ENCODE measurements around the gene PTPRT. TPM values are rescaled to one million over a fixed set of nuclear protein-coding genes. Genes with fewer than 3 reads are reported as not detected.

Gene PTPRT
- total RNA-seq, 1 donor from 2014 or later, result 23.5 TPM

GRCh38 chr20:42516692-42517091 lies 673.0 kb downstream of the PTPRT start:
- Histone ChIP-seq H3K4me1 (no peaks in the 10 kb centered on the region), H3K27me3 (no peaks in the 10 kb centered on the region), H3K27ac (no peak overlapping the region), H3K36me3 (no peaks in the 10 kb centered on the region), H3K4me3 (no peak overlapping the region), H3K9me3 (no peaks in the 10 kb centered on the region)
- intact Hi-C loops (cut with DNase I), result no loop called here
- no peak for TF ChIP-seq CTCF (IDR thresholded peaks at IDR 0.05)
- no peak for DNase-seq (ENCODE audit: low spot score in 2 of 2)

- H3K9me3 ChIP-seq, result no peaks in the 10 kb centered on the region
- no peak for TF ChIP-seq CTCF (IDR thresholded peaks at IDR 0.05)
- no peaks in the 10 kb centered on the region for H3K27me3 ChIP-seq
- H3K4me3 ChIP-seq, result no peak overlapping the region
- no peaks in the 10 kb centered on the region for H3K4me1 ChIP-seq
- H3K27ac ChIP-seq, result no peak overlapping the region
- no peaks in the 10 kb centered on the region for H3K36me3 ChIP-seq
- intact Hi-C loops (cut with DNase I), result no loop called here
- no peak for DNase-seq (ENCODE audit: low spot score in 2 of 2)
Measured at GRCh38 chr20:42510686-42511085, 679.0 kb downstream of the PTPRT start.

- Histone ChIP-seq H3K9me3 (no peaks in the 10 kb centered on the region), H3K27ac (no peak overlapping the region), H3K4me1 (no peaks in the 10 kb centered on the region), H3K36me3 (no peaks in the 10 kb centered on the region), H3K4me3 (no peak overlapping the region), H3K27me3 (no peaks in the 10 kb centered on the region)
- no peak for TF ChIP-seq CTCF (IDR thresholded peaks at IDR 0.05)
- intact Hi-C loops (cut with DNase I), result no loop called here
- DNase-seq (ENCODE audit: low spot score in 2 of 2), result no peak
Measured at GRCh38 chr20:42507874-42508273, 681.8 kb downstream of the PTPRT start.

- Histone ChIP-seq H3K9me3 (no peaks in the 10 kb centered on the region), H3K36me3 (no peaks in the 10 kb centered on the region), H3K27me3 (no peaks in the 10 kb centered on the region), H3K27ac (no peak overlapping the region), H3K4me3 (no peak overlapping the region), H3K4me1 (no peaks in the 10 kb centered on the region)
- no peak for TF ChIP-seq CTCF (IDR thresholded peaks at IDR 0.05)
- intact Hi-C loops (cut with DNase I), result no loop called here
- DNase-seq (ENCODE audit: low spot score in 2 of 2), result no peak
Measured at GRCh38 chr20:42506397-42506796, 683.3 kb downstream of the PTPRT start.

- no peak overlapping the region for H3K4me3 ChIP-seq
- DNase-seq (ENCODE audit: low spot score in 2 of 2), result no peak
- no peaks in the 10 kb centered on the region for H3K36me3 ChIP-seq
- no peaks in the 10 kb centered on the region for H3K4me1 ChIP-seq
- no peaks in the 10 kb centered on the region for H3K27me3 ChIP-seq
- no peak for TF ChIP-seq CTCF (IDR thresholded peaks at IDR 0.05)
- intact Hi-C loops (cut with DNase I), result no loop called here
- H3K27ac ChIP-seq, result no peak overlapping the region
- H3K9me3 ChIP-seq, result no peaks in the 10 kb centered on the region
Measured at GRCh38 chr20:42502591-42502990, 687.1 kb downstream of the PTPRT start.

- Histone ChIP-seq H3K4me3 (no peak overlapping the region), H3K27me3 (no peaks in the 10 kb centered on the region), H3K36me3 (no peaks in the 10 kb centered on the region), H3K27ac (no peak overlapping the region), H3K4me1 (no peaks in the 10 kb centered on the region), H3K9me3 (no peaks in the 10 kb centered on the region)
- no peak for DNase-seq (ENCODE audit: low spot score in 2 of 2)
- intact Hi-C loops (cut with DNase I), result no loop called here
- TF ChIP-seq CTCF (IDR thresholded peaks at IDR 0.05), result no peak
Measured at GRCh38 chr20:42496595-42496994, 693.1 kb downstream of the PTPRT start.
